Esophagus squamous epithelium (tissue), 5 donors: Measurements from ENCODE around the gene C5AR2. TPM values are rescaled to one million over a fixed set of nuclear protein-coding genes. Genes with fewer than 3 reads are reported as not detected.
"Not testable (repeated sequence)": the region's sequence is repeated elsewhere in the genome, so short reads cannot be mapped to it uniquely, and the experiment has no call there.

ENCODE experiments used
- DNase-seq: peaks from one replicate; lab custom pipeline; 2025; lab: John Stamatoyannopoulos, UW
- H3K27ac ChIP-seq, 4 donors: fragments of 200-600 bp; sonication (generic); one replicate each; pipeline ENCODE4 v1.5.1; 2016 to 2019; ENCODE audit warnings: mild to moderate bottlenecking in 1 of 4
- H3K27me3 ChIP-seq, 4 donors: fragments of 200-600 bp; sonication (generic); 1 replicate in 3 of 4; 2 replicates in 1 of 4; pipeline versions ENCODE4 v1.5.1 to v1.6.0; 2017 to 2021; ENCODE audit warnings: antibody characterized with exemption in 1 of 4
- H3K36me3 ChIP-seq, 3 donors: fragments of 200-600 bp; sonication (generic); one replicate each; pipeline ENCODE4 v1.5.1; 2016 to 2019
- H3K4me1 ChIP-seq, 3 donors: fragments of 200-600 bp; sonication (generic); one replicate each; pipeline ENCODE4 v1.5.1; 2017 to 2019
- H3K4me3 ChIP-seq, 4 donors: fragments of 200-600 bp; sonication (generic); 1 replicate in 3 of 4; 2 replicates in 1 of 4; pipeline ENCODE4 v1.5.1; 2016 to 2019; ENCODE audit warnings: mild to moderate bottlenecking in 2 of 4, moderate library complexity in 1 of 4
- H3K9me3 ChIP-seq, 3 donors: fragments of 200-600 bp; sonication (generic); one replicate each; pipeline ENCODE4 v1.5.1; 2016 to 2019
- CTCF ChIP-seq, 6 experiments: fragments of 450-650 bp in 4 of 6; fragments of 200-600 bp in 2 of 6; sonication (generic) in 2 of 6; IDR thresholded peaks; one replicate each; pipeline ENCODE4 v1.5.1; 2016 to 2019; ENCODE audit warnings: antibody characterized with exemption in 6 of 6, mild to moderate bottlenecking in 4 of 6, moderate library complexity in 4 of 6
- POLR2A ChIP-seq, 4 donors: fragments of 450-650 bp; IDR thresholded peaks; one replicate each; pipeline ENCODE4 v1.6.1; 2017; ENCODE audit warnings: antibody characterized with exemption in 4 of 4, mild to moderate bottlenecking in 4 of 4, moderate library complexity in 3 of 4
- WGBS, 2 donors: methylation state at CpG; one replicate each; pipeline ENCODE4 v1.1.5; 2018; 5-methylcytosine and 5-hydroxymethylcytosine counted together
- intact Hi-C: fragments of 100-400 bp; cut with DNase I; formaldehyde crosslinking; loops from one replicate; pipeline ENCODE4 v1.15.0; 2022
- total RNA-seq, 4 donors: library from RNA; depleted of rRNA; stranded (reverse); fragments of >200 nt; gene quantifications; one replicate each; pipeline ENCODE4 v1.1.0, GENCODE V29; 2016
- donor health status: DM: yes; HTN: yes; CAD: no.

The C5AR2 gene
- total RNA-seq, 4 donors from 2014 or later, result 0.21 to 1.3 (median 0.63) TPM

GRCh38 chr19:47358936-47359335 is 27.0 kb downstream of the C5AR2 start:
- Histone ChIP-seq H3K27ac (no peak overlapping the region), H3K9me3 (no peaks in the 10 kb centered on the region), H3K4me1 (no peaks in the 10 kb centered on the region), H3K4me3 (no peak overlapping the region), H3K27me3 (no peaks in the 10 kb centered on the region), H3K36me3 (peaks cover 56 to 100% (median 75%) of the 10 kb centered on the region in 3 donors)
- no peak for DNase-seq
- TF ChIP-seq POLR2A (IDR thresholded peaks at IDR 0.05), result no peak
- TF ChIP-seq CTCF (IDR thresholded peaks at IDR 0.05), result no peak
- WGBS, 2 donors, result no CpG with 5 or more reads among the region's 6 CpGs
- intact Hi-C loops, result no loop called here

- intact Hi-C loops, result no loop called here
- 86 to 92% methylated on average over 17 to 20 of the region's 21 CpGs for WGBS, 2 donors
Measured at GRCh38 chr19:47362321-47362720, 30.3 kb downstream of the C5AR2 start.

GRCh38 chr19:47363758-47364531 is 32.0 kb downstream of the C5AR2 start:
- peaks cover 23 to 99% (median 51%) of the 10 kb centered on the region in 3 donors for H3K36me3 ChIP-seq
- peak overlapping the region in 1 of 4 donors; percentile 21 for H3K27ac ChIP-seq
- DNase-seq, result no peak
- TF ChIP-seq POLR2A (IDR thresholded peaks at IDR 0.05) (no peak), CTCF (IDR thresholded peaks at IDR 0.05) (no peak)
- 64 to 82% methylated on average over 9 to 13 of the region's 13 CpGs for WGBS, 2 donors
- no peaks in the 10 kb centered on the region for H3K27me3 ChIP-seq
- no peaks in the 10 kb centered on the region for H3K9me3 ChIP-seq
- intact Hi-C loops, result no loop called here
- H3K4me1 ChIP-seq, result no peaks in the 10 kb centered on the region
- no peak overlapping the region for H3K4me3 ChIP-seq

More at GRCh38 chr19:47362321-47362720, 30.3 kb downstream of the C5AR2 start:
- peaks cover 37 to 100% (median 62%) of the 10 kb centered on the region in 3 donors for H3K36me3 ChIP-seq
- no peak for DNase-seq
- TF ChIP-seq POLR2A (IDR thresholded peaks at IDR 0.05), result no peak
- no peak for TF ChIP-seq CTCF (IDR thresholded peaks at IDR 0.05)
- H3K9me3 ChIP-seq, result no peaks in the 10 kb centered on the region
- no peaks in the 10 kb centered on the region for H3K4me1 ChIP-seq
- no peak overlapping the region for H3K27ac ChIP-seq
- no peak overlapping the region for H3K4me3 ChIP-seq
- H3K27me3 ChIP-seq, result no peaks in the 10 kb centered on the region

- intact Hi-C loops, H3K4me1 ChIP-seq, DNase-seq, H3K9me3 ChIP-seq, H3K27ac ChIP-seq, H3K27me3 ChIP-seq, H3K4me3 ChIP-seq: not testable (repeated sequence)
- 82 to 100% methylated on average over 2 to 7 of the region's 10 CpGs for WGBS, 2 donors
- H3K36me3 ChIP-seq, result peaks cover 29 to 99% (median 53%) of the 10 kb centered on the region in 3 donors
Measured at GRCh38 chr19:47365455-47365854, 33.5 kb downstream of the C5AR2 start.

- no peaks in the 10 kb centered on the region for H3K9me3 ChIP-seq
- WGBS, 2 donors, result 54 to 56% methylated on average over 4 to 5 of the region's 10 CpGs
- H3K4me1 ChIP-seq, result peaks cover 0 to 10% (median 0%) of the 10 kb centered on the region in 3 donors
- no peak for TF ChIP-seq CTCF (IDR thresholded peaks at IDR 0.05)
- TF ChIP-seq POLR2A (IDR thresholded peaks at IDR 0.05), result no peak
- H3K27me3 ChIP-seq, result no peaks in the 10 kb centered on the region
- no peak for DNase-seq
- peaks cover 24 to 99% (median 54%) of the 10 kb centered on the region in 3 donors for H3K36me3 ChIP-seq
- no peak overlapping the region for H3K4me3 ChIP-seq
- intact Hi-C loops, result no loop called here
- H3K27ac ChIP-seq, result peak overlapping the region in 1 of 4 donors; percentile 9
Measured at GRCh38 chr19:47370045-47370611, 38.2 kb downstream of the C5AR2 start.
